ENCODE results near the gene UIMC1.

GRCh38 chr5:176888016-176888864, 118.3 kb downstream of the UIMC1 start:
- TF ChIP-seq GABPA (IDR thresholded peaks at IDR 0.05; ENCODE audit: low read depth) (no peak), TEAD4 (IDR thresholded peaks at IDR 0.05; ENCODE audit: borderline replicate concordance, insufficient read depth) (no peak), RFX5 (IDR thresholded peaks at IDR 0.05; ENCODE audit: low read length) (no peak), REST (IDR thresholded peaks at IDR 0.05; ENCODE audit: low read depth, low read length) (no peak), RXRA (IDR thresholded peaks at IDR 0.05; ENCODE audit: borderline replicate concordance, low read depth) (no peak), NRF1 (IDR thresholded peaks at IDR 0.05; ENCODE audit: low read depth, low read length) (no peak), POLR2AphosphoS5 (IDR thresholded peaks at IDR 0.05; ENCODE audit: low read depth, low read length) (no peak), ELF1 (IDR thresholded peaks at IDR 0.05) (no peak), TAF1 (IDR thresholded peaks at IDR 0.05; ENCODE audit: borderline replicate concordance, low read depth, low read length) (no peak), MAX (IDR thresholded peaks at IDR 0.05; ENCODE audit: low read depth) (no peak)
- TF ChIP-seq, protein P1, sequence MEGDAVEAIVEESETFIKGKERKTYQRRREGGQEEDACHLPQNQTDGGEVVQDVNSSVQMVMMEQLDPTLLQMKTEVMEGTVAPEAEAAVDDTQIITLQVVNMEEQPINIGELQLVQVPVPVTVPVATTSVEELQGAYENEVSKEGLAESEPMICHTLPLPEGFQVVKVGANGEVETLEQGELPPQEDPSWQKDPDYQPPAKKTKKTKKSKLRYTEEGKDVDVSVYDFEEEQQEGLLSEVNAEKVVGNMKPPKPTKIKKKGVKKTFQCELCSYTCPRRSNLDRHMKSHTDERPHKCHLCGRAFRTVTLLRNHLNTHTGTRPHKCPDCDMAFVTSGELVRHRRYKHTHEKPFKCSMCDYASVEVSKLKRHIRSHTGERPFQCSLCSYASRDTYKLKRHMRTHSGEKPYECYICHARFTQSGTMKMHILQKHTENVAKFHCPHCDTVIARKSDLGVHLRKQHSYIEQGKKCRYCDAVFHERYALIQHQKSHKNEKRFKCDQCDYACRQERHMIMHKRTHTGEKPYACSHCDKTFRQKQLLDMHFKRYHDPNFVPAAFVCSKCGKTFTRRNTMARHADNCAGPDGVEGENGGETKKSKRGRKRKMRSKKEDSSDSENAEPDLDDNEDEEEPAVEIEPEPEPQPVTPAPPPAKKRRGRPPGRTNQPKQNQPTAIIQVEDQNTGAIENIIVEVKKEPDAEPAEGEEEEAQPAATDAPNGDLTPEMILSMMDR (IDR thresholded peaks at IDR 0.05): no peak
